Skin of body (tissue), 2 donors: Measurements from ENCODE around the gene FAM3A. TPM values are rescaled to one million over a fixed set of nuclear protein-coding genes. Genes with fewer than 3 reads are reported as not detected.
"Not testable (repeated sequence)": the region's sequence is repeated elsewhere in the genome, so short reads cannot be mapped to it uniquely, and the experiment has no call there.

Source experiments
- DNase-seq: peaks from one replicate; lab custom pipeline; 2025; lab: John Stamatoyannopoulos, UW
- total RNA-seq: library from RNA; depleted of rRNA; stranded (reverse); fragments of >200 nt; gene quantifications from one replicate; pipeline ENCODE4 v1.2.3, GENCODE V29; 2014

FAM3A gene
- 13.7 TPM for total RNA-seq

GRCh38 chrX:154515966-154516655 lies at the start of gene FAM3A:
TSS of gene FAM3A (minus strand) at chrX:154516232. CDS start at chrX:154515772, 460 bp downstream.
- peak; percentile 89 for DNase-seq

DNA sequence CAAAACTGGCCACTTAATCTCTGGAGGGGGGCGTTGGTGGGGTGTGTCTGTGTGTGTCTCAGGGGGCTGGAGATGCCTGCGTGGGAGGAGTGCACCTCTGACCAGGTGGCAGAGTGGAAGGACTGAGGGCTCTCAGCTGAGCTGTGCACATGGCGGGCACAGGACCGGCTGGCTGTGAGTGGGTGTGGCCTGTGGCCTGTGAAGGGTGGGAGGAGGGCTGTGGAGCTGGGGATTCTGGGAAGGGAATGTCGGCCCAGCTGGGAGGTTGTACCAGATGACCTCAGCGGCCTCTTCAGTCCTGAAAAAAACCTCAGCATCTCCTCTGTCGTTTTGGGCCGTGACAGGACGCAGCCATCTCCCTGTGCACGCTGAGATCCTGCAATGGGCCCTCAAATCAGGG lies 46.3 kb upstream of the FAM3A start:
- not testable (repeated sequence) for DNase-seq

DNA sequence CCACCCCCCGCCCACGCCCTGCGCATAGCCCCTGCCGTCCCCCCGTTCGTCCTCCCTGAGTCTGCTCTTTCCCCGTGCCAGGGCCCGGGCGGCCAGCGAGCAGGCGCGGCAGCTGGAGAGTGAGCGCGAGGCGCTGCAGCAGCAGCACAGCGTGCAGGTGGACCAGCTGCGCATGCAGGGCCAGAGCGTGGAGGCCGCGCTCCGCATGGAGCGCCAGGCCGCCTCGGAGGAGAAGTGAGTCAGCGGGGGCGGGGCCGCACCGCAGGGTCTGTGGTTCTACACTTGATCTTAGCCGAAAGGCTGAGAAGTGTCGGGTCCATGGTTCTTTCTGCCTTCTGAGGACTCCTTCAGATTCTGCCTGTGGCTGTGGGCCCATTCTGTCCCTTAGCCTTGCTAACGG lies 44.3 kb upstream of the FAM3A start:
- not testable (repeated sequence) for DNase-seq

DNA sequence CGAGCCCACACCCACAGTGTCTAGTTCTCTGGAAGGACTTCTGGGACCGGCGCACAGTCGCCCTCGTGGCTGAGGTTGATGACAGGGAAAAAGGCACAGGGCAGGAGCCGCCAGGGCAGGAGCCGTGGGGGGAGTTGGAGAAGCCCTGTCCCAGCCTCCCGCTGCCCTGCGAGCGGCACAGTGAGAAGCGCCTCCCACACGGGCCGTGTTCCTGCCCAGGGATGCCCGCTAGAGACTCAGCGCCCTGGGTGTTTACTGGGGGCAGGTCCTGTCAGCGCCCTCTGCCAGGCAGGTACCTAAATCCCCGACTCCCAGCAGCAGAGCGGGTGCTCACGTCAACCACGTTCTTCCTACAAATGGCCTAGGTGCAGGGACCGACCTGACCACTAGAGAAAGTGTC lies 42.9 kb upstream of the FAM3A start:
- not testable (repeated sequence) for DNase-seq

DNA sequence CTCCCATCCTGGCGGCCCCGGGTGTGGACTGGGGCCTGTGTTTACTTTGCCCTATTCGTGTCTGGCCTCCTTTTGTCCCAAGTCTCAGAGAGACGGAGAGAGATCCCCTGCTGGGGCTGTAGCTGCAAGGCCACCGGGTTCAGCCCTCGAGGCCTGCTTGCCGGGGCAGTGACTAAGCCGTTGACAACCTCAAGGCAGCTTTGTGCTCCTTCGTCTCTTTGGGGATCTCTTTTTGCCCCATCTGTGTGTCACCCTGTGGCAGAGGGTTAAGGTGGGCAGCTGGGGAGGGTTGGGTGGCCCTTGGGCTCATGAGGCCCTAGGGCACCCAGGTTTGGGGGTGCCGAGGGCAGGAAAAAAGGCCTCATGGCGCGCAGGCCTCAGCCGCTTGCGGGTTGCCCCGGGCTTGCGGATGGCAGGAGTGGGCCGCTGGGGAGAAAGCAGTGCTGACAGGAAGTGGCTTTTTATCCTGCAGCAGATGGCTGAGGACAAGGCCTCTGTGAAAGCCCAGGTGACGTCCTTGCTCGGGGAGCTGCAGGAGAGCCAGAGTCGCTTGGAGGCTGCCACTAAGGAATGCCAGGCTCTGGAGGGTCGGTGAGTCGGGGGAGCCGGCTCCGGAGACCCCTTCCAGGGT lies 42.1 kb upstream of the FAM3A start:
- not testable (repeated sequence) for DNase-seq

DNA sequence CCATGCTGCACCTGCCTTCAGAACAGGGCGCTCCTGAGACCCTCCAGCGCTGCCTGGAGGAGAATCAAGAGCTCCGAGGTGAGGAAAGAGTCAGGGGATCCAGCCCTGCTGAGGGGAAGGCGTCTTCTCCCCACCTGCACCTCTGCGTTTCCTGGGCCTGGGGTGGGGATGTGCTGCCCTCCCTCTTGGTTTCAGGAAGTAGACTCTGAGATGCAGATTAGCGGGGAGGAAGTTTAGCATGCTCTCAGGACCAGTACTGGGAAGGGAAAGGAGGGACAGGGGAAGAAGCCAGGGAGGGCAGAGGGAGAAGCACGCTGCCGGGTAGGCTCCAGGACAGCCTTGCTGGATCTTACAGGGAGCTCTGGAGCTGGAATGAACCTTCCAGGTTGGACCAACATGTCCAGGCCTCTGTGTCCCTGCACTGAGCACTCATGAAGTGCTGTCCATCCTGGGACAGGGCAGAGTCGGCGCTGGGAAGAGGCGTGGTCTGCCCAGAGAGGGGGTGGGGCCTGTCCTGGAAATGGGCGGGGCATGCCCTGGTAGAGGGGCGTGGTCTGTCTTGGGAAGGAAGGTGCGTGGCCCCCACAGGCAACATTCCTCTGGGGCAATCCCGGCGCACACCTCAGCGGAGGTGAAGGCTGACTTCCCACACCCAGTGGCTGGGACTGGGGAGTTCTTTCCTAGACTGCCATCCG lies 36.2 kb upstream of the FAM3A start:
- DNase-seq = not testable (repeated sequence)

DNA sequence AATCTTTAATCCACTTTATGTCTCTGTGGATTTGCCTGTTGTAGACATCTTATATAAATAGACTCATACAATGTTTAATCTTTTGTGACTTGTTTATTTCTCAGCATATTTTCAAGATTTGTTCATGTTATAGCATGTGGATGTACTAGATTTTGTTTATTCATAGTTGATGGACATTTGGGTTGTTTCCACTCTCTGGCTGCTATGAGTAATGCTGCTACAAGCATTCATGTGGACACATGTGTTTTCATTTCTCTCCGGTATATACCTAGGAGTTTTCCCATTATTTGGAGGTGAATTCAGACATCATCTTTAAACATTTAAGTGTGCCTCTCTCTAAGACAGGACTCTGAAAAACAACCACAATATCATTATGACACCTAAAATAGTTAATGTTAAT lies 33.7 kb upstream of the FAM3A start:
- no peak for DNase-seq

- no peak for DNase-seq
Observed at GRCh38 chrX:154548028-154548316, 31.9 kb upstream of the FAM3A start.

DNA sequence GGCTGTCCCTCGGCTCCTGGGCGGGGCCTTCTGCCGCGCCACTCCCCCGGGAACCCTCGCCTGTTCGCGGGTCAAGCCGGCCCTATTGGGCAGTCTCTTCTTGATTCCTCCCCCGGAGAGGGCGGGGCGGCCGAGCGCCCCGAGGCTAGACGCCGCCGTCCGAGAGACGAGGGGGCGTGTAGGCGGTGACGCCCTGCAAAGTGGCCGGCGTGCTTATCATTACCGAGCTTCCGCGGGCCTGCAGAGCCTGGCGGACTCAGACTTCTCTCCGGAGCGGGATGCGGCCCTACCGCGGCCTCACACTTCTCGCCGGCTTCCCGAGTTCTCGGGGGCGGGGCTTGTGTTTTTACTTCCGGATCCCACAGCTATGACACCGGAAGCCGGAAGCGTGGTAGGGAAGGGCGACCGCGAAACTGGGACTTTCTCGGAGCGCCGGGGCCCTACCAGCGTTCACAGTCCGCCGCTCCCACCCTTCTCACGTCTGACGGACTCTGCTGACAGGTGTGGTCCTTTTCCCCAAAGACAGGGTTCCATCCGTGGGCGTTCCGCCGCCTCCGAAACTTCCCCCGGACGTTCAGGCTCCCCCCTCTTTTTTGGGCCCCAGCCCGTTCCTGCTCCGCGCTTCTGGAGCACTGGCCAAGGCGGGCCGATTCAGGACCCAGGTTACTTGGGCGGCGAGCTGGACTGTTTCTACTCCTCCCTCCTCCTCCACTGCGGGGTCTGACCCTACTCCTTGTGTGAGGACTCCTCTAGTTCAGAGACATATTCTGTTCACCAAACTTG lies 31.4 kb upstream of the FAM3A start, which contains the start of gene IKBKG:
Gene IKBKG (plus strand): TSS at position 376 of the 783 bp plus-strand sequence. CDS start 4,383 bp downstream, outside the sequence.
- peak; percentile 79 for DNase-seq

GRCh38 chrX:154546354-154547244 lies 30.6 kb upstream of the FAM3A start, which contains the start of gene G6PD:
TSS of gene G6PD (minus strand) at chrX:154546846. CDS start at chrX:154546155, 691 bp downstream.
- no peak for DNase-seq

- no peak for DNase-seq
Observed at GRCh38 chrX:154545673-154546274, 29.7 kb upstream of the FAM3A start.

DNA sequence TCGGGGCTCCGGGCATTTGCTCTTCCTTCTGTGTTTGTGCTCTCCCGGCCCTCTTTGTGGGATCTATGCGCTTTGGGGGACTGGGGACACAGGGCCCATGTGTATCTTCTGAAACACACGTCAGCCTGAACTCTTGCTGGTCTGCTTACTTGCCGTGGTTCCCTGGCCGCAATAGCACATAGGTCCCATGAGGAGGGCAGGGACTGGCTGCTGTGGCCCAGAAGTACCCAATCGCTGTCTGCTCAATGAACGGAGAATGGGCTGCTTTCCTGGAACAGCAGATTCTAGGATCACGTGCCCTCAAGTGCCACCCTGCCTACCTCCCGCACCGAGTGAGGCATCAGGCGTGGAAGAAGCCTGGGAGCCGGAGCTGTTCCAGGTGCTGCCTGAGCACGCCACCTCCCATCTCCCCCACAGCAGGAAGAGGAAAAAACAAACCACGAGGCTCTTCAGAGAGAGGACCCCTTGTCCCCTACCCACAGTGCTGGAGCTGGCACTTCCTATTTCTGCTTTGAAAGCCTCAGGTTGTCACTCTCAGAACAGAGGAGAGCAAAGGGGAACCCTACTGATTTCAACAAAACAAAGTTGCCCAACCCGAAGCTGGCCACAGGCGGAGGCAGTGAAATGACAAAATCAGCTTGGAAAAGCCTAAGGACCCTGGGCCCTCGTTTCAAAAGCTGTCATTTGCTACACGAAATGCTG lies 26.8 kb upstream of the FAM3A start:
- DNase-seq = no peak

GRCh38 chrX:154541896-154542722 lies 26.1 kb upstream of the FAM3A start:
- DNase-seq = no peak

DNA sequence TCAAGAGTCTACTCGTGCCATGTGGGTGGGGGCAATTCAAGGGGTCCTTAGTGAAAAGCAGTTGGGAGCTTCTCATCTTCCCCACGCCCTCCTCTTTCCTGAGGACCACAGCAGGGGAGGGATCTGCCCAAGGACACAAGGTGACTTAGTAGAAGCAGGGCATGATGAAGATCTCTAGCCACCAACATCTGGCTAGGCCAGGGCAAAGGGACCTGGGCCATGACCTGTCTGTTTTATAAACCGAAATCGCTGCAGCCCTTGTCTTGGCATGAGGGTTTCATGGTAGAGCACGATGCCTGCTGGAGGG lies 25.5 kb upstream of the FAM3A start:
- DNase-seq = no peak

DNA sequence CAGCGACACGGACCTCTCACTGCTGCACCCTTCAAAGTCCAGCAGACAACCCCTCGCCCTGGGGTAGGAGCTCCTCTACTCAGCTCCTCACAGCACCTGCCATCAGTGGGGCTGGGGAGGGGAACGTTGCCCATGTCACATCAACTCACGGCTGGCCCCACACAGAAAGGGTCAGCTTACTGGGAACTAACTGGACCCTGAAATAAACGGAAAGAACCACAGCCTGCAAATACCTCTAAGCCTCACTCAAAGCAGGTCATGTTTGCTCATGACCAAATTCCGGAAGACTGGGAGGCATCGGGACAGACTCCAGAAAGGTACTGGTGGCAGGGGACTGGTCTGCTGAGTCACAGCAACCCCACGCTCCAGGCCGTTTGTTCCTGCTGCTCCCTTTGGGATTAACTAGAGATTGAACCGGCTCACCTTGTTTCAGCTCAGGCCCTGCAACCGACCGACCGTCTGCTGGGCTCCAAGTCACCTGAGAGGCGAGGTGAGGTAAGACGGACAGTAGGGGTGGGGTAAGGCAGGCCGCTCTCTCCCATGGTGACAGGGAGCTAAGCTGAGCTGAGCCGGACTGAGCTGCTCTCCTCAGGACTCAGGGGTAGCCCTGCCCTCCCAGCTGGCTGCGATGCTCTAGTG lies 25.0 kb upstream of the FAM3A start:
- no peak for DNase-seq

DNA sequence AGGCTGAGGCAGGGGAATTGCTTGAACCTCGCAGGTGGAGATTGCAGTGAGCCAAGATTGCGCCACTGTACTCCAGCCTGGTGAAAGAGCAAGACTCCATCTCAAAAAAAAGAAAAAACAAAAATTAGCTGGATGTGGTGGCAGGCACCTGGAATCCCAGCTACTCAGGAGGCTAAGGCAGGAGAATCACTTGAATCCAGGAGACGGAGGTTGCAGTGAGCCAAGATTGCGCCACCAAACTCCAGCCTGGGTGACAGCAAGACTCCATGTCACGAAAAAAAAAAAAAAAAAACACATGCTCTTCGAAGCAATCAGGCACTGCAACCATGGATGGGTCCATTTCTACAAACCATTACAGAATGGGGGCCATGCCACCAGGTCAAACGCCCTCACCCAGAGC lies 24.3 kb upstream of the FAM3A start:
- DNase-seq = not testable (repeated sequence)

- no peak for DNase-seq
Observed at GRCh38 chrX:154539077-154539476, 23.0 kb upstream of the FAM3A start.

GRCh38 chrX:154535892-154536291 lies 19.9 kb upstream of the FAM3A start:
- DNase-seq = no peak
